NCI-H524 treated with DMSO at 0.1 percent for 48 hours (cell line): Measurements from ENCODE around the gene AUTS2.
"Not testable (repeated sequence)": the region's sequence is repeated elsewhere in the genome, so short reads cannot be mapped to it uniquely, and the experiment has no call there.

ENCODE experiments used
- DNase-seq: peaks from one replicate; lab custom pipeline; 2025; lab: John Stamatoyannopoulos, UW

The AUTS2 gene

GRCh38 chr7:69761290-69761922 lies 163.1 kb downstream of the AUTS2 start:
- DNase-seq, result peak; percentile 32

GRCh38 chr7:69762821-69763352 lies 164.6 kb downstream of the AUTS2 start:
- DNase-seq, result no peak

- no peak for DNase-seq
Measured at GRCh38 chr7:69763513-69763912, 165.2 kb downstream of the AUTS2 start.

GRCh38 chr7:69764147-69764546 lies 165.9 kb downstream of the AUTS2 start:
- no peak for DNase-seq

GRCh38 chr7:69764681-69765080 lies 166.4 kb downstream of the AUTS2 start:
- no peak for DNase-seq

GRCh38 chr7:69765879-69766278 lies 167.6 kb downstream of the AUTS2 start:
- no peak for DNase-seq

GRCh38 chr7:69768986-69769595 lies 170.8 kb downstream of the AUTS2 start:
- DNase-seq, result no peak

GRCh38 chr7:69769826-69770225 lies 171.6 kb downstream of the AUTS2 start:
- no peak for DNase-seq

GRCh38 chr7:69770613-69771012 lies 172.3 kb downstream of the AUTS2 start:
- peak; percentile 81 for DNase-seq

- no peak for DNase-seq
Measured at GRCh38 chr7:69772718-69773436, 174.6 kb downstream of the AUTS2 start.

- DNase-seq, result no peak
Measured at GRCh38 chr7:69773535-69774225, 175.4 kb downstream of the AUTS2 start.

- DNase-seq, result no peak
Measured at GRCh38 chr7:69775231-69775771, 177.0 kb downstream of the AUTS2 start.

GRCh38 chr7:69776611-69777010 lies 178.3 kb downstream of the AUTS2 start:
- no peak for DNase-seq

GRCh38 chr7:69778138-69778537 lies 179.9 kb downstream of the AUTS2 start:
- no peak for DNase-seq

GRCh38 chr7:69780379-69780778 lies 182.1 kb downstream of the AUTS2 start:
- no peak for DNase-seq

GRCh38 chr7:69781412-69781846 lies 183.2 kb downstream of the AUTS2 start:
- DNase-seq, result no peak

- peak; percentile 54 for DNase-seq
Measured at GRCh38 chr7:69782917-69783684, 184.8 kb downstream of the AUTS2 start.

GRCh38 chr7:69786130-69786529 lies 187.9 kb downstream of the AUTS2 start:
- DNase-seq, result not testable (repeated sequence)

GRCh38 chr7:69786730-69787395 lies 188.6 kb downstream of the AUTS2 start:
- no peak for DNase-seq

- DNase-seq, result no peak
Measured at GRCh38 chr7:69787736-69788431, 189.6 kb downstream of the AUTS2 start.
